Central memory CD4-positive, alpha-beta T cell (primary cell): Measurements from ENCODE around the gene SNRPD2.
"Not testable (repeated sequence)": the region's sequence is repeated elsewhere in the genome, so short reads cannot be mapped to it uniquely, and the experiment has no call there.

Source experiments
- DNase-seq: peaks from one replicate; pipeline ENCODE4 v3.0.0; 2022
- total RNA-seq, 3 experiments: gene quantifications; one replicate each; lab custom pipeline; 2026; lab: John Stamatoyannopoulos, UW

SNRPD2 gene
- 34.0 to 177 (median 101) reads per million in 3 experiments for total RNA-seq

GRCh38 chr19:45691516-45692186, at the start of gene SNRPD2:
TSS of gene SNRPD2 (minus strand) at chr19:45691953. CDS start at chr19:45691888, 65 bp downstream.
- peak; percentile 93 for DNase-seq

- no peak for DNase-seq
Observed at GRCh38 chr19:45739498-45740439, 48.0 kb upstream of the SNRPD2 start.

- DNase-seq: no peak
Observed at GRCh38 chr19:45733160-45733810, 41.5 kb upstream of the SNRPD2 start, which contains the start of gene MEIOSIN. TSS of gene MEIOSIN (plus strand) at chr19:45733439. CDS start at chr19:45735377, 1,938 bp downstream.

GRCh38 chr19:45730368-45731288, 38.9 kb upstream of the SNRPD2 start, which contains the start of gene FBXO46:
TSS of gene FBXO46 (minus strand) at chr19:45730896. CDS start at chr19:45713495, 17,401 bp downstream.
- DNase-seq: peak; percentile 91

GRCh38 chr19:45729800-45730290, 38.1 kb upstream of the SNRPD2 start:
- DNase-seq: no peak

GRCh38 chr19:45728683-45729082, 36.9 kb upstream of the SNRPD2 start:
- not testable (repeated sequence) for DNase-seq

- not testable (repeated sequence) for DNase-seq
Observed at GRCh38 chr19:45720065-45720464, 28.3 kb upstream of the SNRPD2 start.

- no peak for DNase-seq
Observed at GRCh38 chr19:45717983-45718650, 26.4 kb upstream of the SNRPD2 start.

GRCh38 chr19:45717131-45717982, 25.6 kb upstream of the SNRPD2 start:
- peak; percentile 98 for DNase-seq

- no peak for DNase-seq
Observed at GRCh38 chr19:45716359-45717130, 24.8 kb upstream of the SNRPD2 start.

GRCh38 chr19:45715139-45715538, 23.4 kb upstream of the SNRPD2 start:
- DNase-seq: no peak

GRCh38 chr19:45713141-45713540, 21.4 kb upstream of the SNRPD2 start:
- no peak for DNase-seq

GRCh38 chr19:45712699-45713067, 20.9 kb upstream of the SNRPD2 start:
- DNase-seq: no peak

- no peak for DNase-seq
Observed at GRCh38 chr19:45711851-45712698, 20.3 kb upstream of the SNRPD2 start.

GRCh38 chr19:45710356-45711130, 18.8 kb upstream of the SNRPD2 start:
- DNase-seq: no peak

- no peak for DNase-seq
Observed at GRCh38 chr19:45705710-45706415, 14.1 kb upstream of the SNRPD2 start.

- DNase-seq: no peak
Observed at GRCh38 chr19:45705115-45705514, 13.4 kb upstream of the SNRPD2 start.
